K562 (cell line): ENCODE results near the gene ACBD4. TPM values are rescaled to one million over a fixed set of nuclear protein-coding genes. Genes with fewer than 3 reads are reported as not detected.

Source experiments
- AFF1 ChIP-seq, 2 experiments: fragments of 450-650 bp; IDR thresholded peaks; 2 replicates each; pipeline ENCODE4 v1.6.1; 2018; ENCODE audit warnings: mild to moderate bottlenecking in 2 of 2, low read depth in 1 of 2; ENCODE audit not compliant: partially characterized antibody in 2 of 2
- CBX5 ChIP-seq: IDR thresholded peaks from 2 replicates; pipeline ENCODE4 v1.6.1; 2014; ENCODE audit warnings: low read depth, borderline replicate concordance
- EHMT2 ChIP-seq: fragments of 450-650 bp; IDR thresholded peaks from 2 replicates; pipeline ENCODE4 v1.6.1; 2018; ENCODE audit warnings: antibody characterized with exemption
- ELK1 ChIP-seq: sonication (generic); formaldehyde crosslinking; IDR thresholded peaks from 2 replicates; pipeline ENCODE4 v1.8.1; 2022; ENCODE audit warnings: missing genetic modification reagents
- FOXJ2 ChIP-seq: fragments of 200-800 bp; sonication (Bioruptor generic); IDR thresholded peaks from 2 replicates; pipeline ENCODE4 v1.6.1; 2016; ENCODE audit warnings: missing genetic modification characterization, missing compliant biosample characterization
- HCFC1 ChIP-seq: IDR thresholded peaks from 2 replicates; pipeline ENCODE4 v1.6.1; 2012; ENCODE audit warnings: low read depth, low read length, improper control_type of control experiment
- HOXB6 ChIP-seq: fragments of 250-450 bp; sonication (Bioruptor Pico); IDR thresholded peaks from 2 replicates; pipeline ENCODE4 v1.5.1; 2022; ENCODE audit warnings: mild to moderate bottlenecking, borderline replicate concordance
- ID3 ChIP-seq, 2 experiments: fragments of 250-450 bp in 1 of 2; fragments of 450-650 bp in 1 of 2; sonication (Bioruptor Pico) in 1 of 2; IDR thresholded peaks; 2 replicates each; pipeline versions ENCODE4 v1.6.1 to v1.8.0; 2016 to 2021; ENCODE audit warnings: mild to moderate bottlenecking in 2 of 2, moderate library complexity in 2 of 2, missing compliant biosample characterization in 1 of 2, missing genetic modification characterization in 1 of 2
- KHSRP ChIP-seq: fragments of 450-650 bp; IDR thresholded peaks from 2 replicates; pipeline ENCODE4 v1.6.1; 2017
- SLC30A9 ChIP-seq: fragments of 250-450 bp; sonication (Bioruptor Pico); IDR thresholded peaks from 2 replicates; pipeline ENCODE4 v1.8.0; 2022; ENCODE audit warnings: mild to moderate bottlenecking, moderate library complexity
- SRSF7 ChIP-seq: fragments of 200-400 bp; formaldehyde crosslinking; optimal IDR thresholded peaks from 2 replicates; pipeline ENCODE3; 2017; ENCODE audit warnings: mild to moderate bottlenecking, low read depth, low read length
- ZBTB43 ChIP-seq: sonication (generic); formaldehyde crosslinking; IDR thresholded peaks from 2 replicates; pipeline ENCODE4 v1.8.0; 2023; ENCODE audit warnings: mild to moderate bottlenecking, missing genetic modification reagents
- ZNF140 ChIP-seq: fragments of 250-450 bp; sonication (Bioruptor Pico); IDR thresholded peaks from 2 replicates; pipeline ENCODE4 v1.8.0; 2021; ENCODE audit warnings: moderate library complexity, mild to moderate bottlenecking, inconsistent platforms
- ZNF143 ChIP-seq: sonication (generic); formaldehyde crosslinking; IDR thresholded peaks from 2 replicates; pipeline ENCODE4 v1.9.0; 2022; ENCODE audit warnings: mild to moderate bottlenecking, missing genetic modification reagents
- ZNF165 ChIP-seq: fragments of 250-450 bp; sonication (Bioruptor Pico); IDR thresholded peaks from 2 replicates; pipeline ENCODE4 v1.4.0; 2020; ENCODE audit warnings: borderline replicate concordance
- ZNF280B ChIP-seq: fragments of 250-450 bp; sonication (Bioruptor Pico); IDR thresholded peaks from 2 replicates; pipeline ENCODE4 v1.5.1; 2021; ENCODE audit warnings: mild to moderate bottlenecking
- ZNF316 ChIP-seq: fragments of 450-650 bp; IDR thresholded peaks from 2 replicates; pipeline ENCODE4 v1.6.1; 2016
- ZNF354B ChIP-seq: fragments of 250-450 bp; sonication (Bioruptor Pico); IDR thresholded peaks from 2 replicates; pipeline ENCODE4 v1.4.0; 2020
- ZNF431 ChIP-seq: sonication (generic); formaldehyde crosslinking; IDR thresholded peaks from 2 replicates; pipeline ENCODE4 v1.8.0; 2022; ENCODE audit warnings: mild to moderate bottlenecking, missing genetic modification reagents
- ZNF79 ChIP-seq: fragments of 250-450 bp; sonication (Bioruptor Pico); IDR thresholded peaks from 2 replicates; pipeline ENCODE4 v1.4.0; 2020; ENCODE audit warnings: low read depth, mild to moderate bottlenecking, moderate library complexity
- polyA plus RNA-seq, 8 experiments: library from polyadenylated mRNA; depleted of rRNA in 4 of 8; stranded (reverse) in 5 of 8; unstranded in 3 of 8; fragments of >200 nt; fragmentation: Nextera tagmentation in 2 of 8; fragmentation: Illumina TruSeq in 1 of 8; extraction: Ambion mirVana in 2 of 8; extraction: Trizol in 1 of 8; gene quantifications; 2 replicates each; pipeline versions ENCODE4 v1.2.1 to v1.2.3, GENCODE V29; 2011 to 2014; ENCODE audit warnings: inconsistent platforms in 1 of 8, missing spikeins in 1 of 8
- total RNA-seq, 7 experiments: library from RNA; depleted of rRNA in 6 of 7; stranded (reverse); fragments of >200 nt in 6 of 7; fragmentation: Illumina TruSeq in 2 of 7; extraction: Trizol in 2 of 7; gene quantifications; 2 replicates each; pipeline versions ENCODE4 v1.2.1 to v1.2.3, GENCODE V29; 2011 to 2021; ENCODE audit warnings: low replicate concordance in 1 of 7

ACBD4 gene
- total and polyA plus RNA-seq, 9 of the 15 experiments (the other 6 are each of a cell fraction or from before 2014, with no cell fraction given), result 0.14 to 6.9 (median 4.6) TPM

GRCh38 chr17:45161288-45162024 lies 26.0 kb downstream of the ACBD4 start, which contains the start of gene HEXIM2 (continued):
- no peak; the same call in 1 of the 2 replicates for TF ChIP-seq ZBTB43 (CRISPR knock-in tag)
- no peak for TF ChIP-seq ZNF280B (CRISPR knock-in tag)
- no peak for TF ChIP-seq ID3 (CRISPR knock-in tag; IDR thresholded peaks at IDR 0.05)
- TF ChIP-seq ID3 (tag; IDR thresholded peaks at IDR 0.05), result peak; percentile 93
- no peak for TF ChIP-seq SLC30A9 (CRISPR knock-in tag)
- TF ChIP-seq EHMT2, result no peak
- TF ChIP-seq ZNF316, result no peak
- TF ChIP-seq FOXJ2, result peak; percentile 46; the same call in 1 of the 2 replicates
- no peak for TF ChIP-seq ZNF79 (CRISPR knock-in tag)
- TF ChIP-seq HOXB6, result no peak; the same call in 1 of the 2 replicates
- peak; percentile 97 for TF ChIP-seq ZNF143
- TF ChIP-seq SRSF7, result no peak
- no peak for TF ChIP-seq ZNF140 (CRISPR knock-in tag)
- no peak for TF ChIP-seq KHSRP
- TF ChIP-seq ZNF354B (CRISPR knock-in tag), result no peak
- TF ChIP-seq ELK1, result no peak
- peak; percentile 41 to 95 for TF ChIP-seq AFF1 (IDR thresholded peaks at IDR 0.05; ENCODE audit: low read depth in 1 of 2, partially characterized antibody in 2 of 2)
- TF ChIP-seq ZNF431 (CRISPR knock-in tag), result peak; percentile 71; the same call in 1 of the 2 replicates
- no peak for TF ChIP-seq CBX5
- 0 out of 2 replicates have a peak, but pooled peaks have one; percentile 39 for TF ChIP-seq ZNF165 (CRISPR knock-in tag)
- TF ChIP-seq HCFC1, result peak; percentile 94
